GM12878 (cell line): ENCODE results near the gene TLX1.

Experiments
- BHLHE40 ChIP-seq, 2 experiments: fragments of 450-650 bp in 1 of 2; IDR thresholded peaks; 2 replicates each; pipeline ENCODE4 v1.6.1; 2011 to 2017; ENCODE audit warnings: low read depth in 2 of 2, borderline replicate concordance in 1 of 2, improper control_type of control experiment in 1 of 2, low read length in 1 of 2, mild to moderate bottlenecking in 1 of 2
- CTCF ChIP-seq, 3 experiments: IDR thresholded peaks in 2 of 3; conservative IDR thresholded peaks in 1 of 3; 2 replicates each; pipeline ENCODE4 v1.5.1; 2011; ENCODE audit warnings: low read depth in 3 of 3, low read length in 3 of 3, mild to moderate bottlenecking in 3 of 3, control low read depth in 2 of 3, moderate library complexity in 2 of 3, inconsistent platforms in 1 of 3, mixed read lengths in 1 of 3; ENCODE audit not compliant: control insufficient read depth in 2 of 3, insufficient read depth in 1 of 3; ENCODE audit errors: extremely low read depth in 1 of 3
- EZH2 ChIP-seq: IDR thresholded peaks from 2 replicates; pipeline ENCODE4 v1.6.1; 2012; ENCODE audit warnings: low read depth, mild to moderate bottlenecking, control low read depth, inconsistent platforms, low read length, borderline replicate concordance; ENCODE audit not compliant: control insufficient read depth
- IRF3 ChIP-seq: fragments of 450-650 bp; IDR thresholded peaks from 2 replicates; pipeline ENCODE4 v1.6.1; 2014; ENCODE audit warnings: mild to moderate bottlenecking
- JUND ChIP-seq: IDR thresholded peaks from 2 replicates; pipeline ENCODE4 v1.6.1; 2012; ENCODE audit warnings: low read depth, mild to moderate bottlenecking, low read length, improper control_type of control experiment, moderate library complexity
- POLR2A ChIP-seq: IDR thresholded peaks from 2 replicates; pipeline ENCODE4 v1.6.1; 2011; ENCODE audit warnings: low read depth, mild to moderate bottlenecking, low read length
- POLR2AphosphoS5 ChIP-seq: IDR thresholded peaks from 2 replicates; pipeline ENCODE4 v1.6.1; 2011; ENCODE audit warnings: mild to moderate bottlenecking, low read length, inconsistent platforms
- SMARCA5 ChIP-seq: fragments of 450-650 bp; IDR thresholded peaks from 2 replicates; pipeline ENCODE4 v1.6.1; 2017; ENCODE audit warnings: mild to moderate bottlenecking
- SP1 ChIP-seq: IDR thresholded peaks from one replicate; pipeline ENCODE4 v1.6.1; 2011; ENCODE audit warnings: low read depth, low read length
- STAT3 ChIP-seq: IDR thresholded peaks from 2 replicates; pipeline ENCODE4 v1.6.1; 2011; ENCODE audit warnings: low read depth, low read length, improper control_type of control experiment
- TCF12 ChIP-seq: IDR thresholded peaks from 2 replicates; pipeline ENCODE4 v1.6.1; 2011; ENCODE audit warnings: low read depth, mild to moderate bottlenecking, low read length

- TF ChIP-seq CTCF (IDR thresholded peaks at IDR 0.05 in 2 of 3, conservative IDR thresholded peaks at IDR 0.05 in 1 of 3; ENCODE audit: control insufficient read depth in 2 of 3, extremely low read depth in 1 of 3, insufficient read depth in 1 of 3, low read depth in 3 of 3, low read length in 3 of 3) (no peak), SMARCA5 (no peak), POLR2AphosphoS5 (no peak), TCF12 (no peak), SP1 (no peak), BHLHE40 (IDR thresholded peaks at IDR 0.05; ENCODE audit: borderline replicate concordance in 1 of 2, low read depth in 2 of 2, low read length in 1 of 2) (no peak), STAT3 (no peak), POLR2A (no peak), IRF3 (no peak), JUND (no peak), EZH2 (no peak)
Observed at GRCh38 chr10:101134299-101135127, 3.4 kb downstream of the TLX1 start.
